ENCODE data around the gene DLG2.

The DLG2 gene

DNA sequence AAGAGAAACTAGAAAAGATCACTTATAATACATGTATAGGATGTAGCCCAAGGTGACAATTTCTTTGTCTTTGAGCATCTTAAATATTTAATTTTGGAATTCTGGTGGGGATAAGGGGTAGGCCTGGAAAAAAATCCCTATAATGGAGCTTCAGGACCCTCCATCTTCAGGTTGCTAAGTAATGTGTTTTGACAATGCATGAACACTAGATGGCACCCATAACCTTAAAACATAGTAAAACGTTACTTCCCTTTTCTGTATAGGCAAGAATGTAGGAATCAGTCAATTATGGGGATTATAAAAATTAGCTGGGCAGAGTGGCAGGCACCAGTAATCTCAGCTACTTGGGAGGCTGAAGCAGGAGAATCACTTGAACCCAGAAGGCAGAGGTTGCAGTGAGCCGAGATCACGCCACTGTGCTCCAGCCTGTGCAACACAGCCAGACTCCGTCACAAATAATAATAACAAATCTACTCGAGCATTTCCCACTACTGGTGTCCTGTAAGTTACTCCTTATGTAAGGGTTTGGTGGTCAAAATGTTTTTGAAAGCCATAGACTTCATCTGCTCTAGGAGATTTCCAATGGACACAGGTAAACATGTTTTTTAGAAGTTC is 1799.1 kb downstream of the DLG2 start:
- DNase-seq (ENCODE audit: low read depth in 4 of 4, low spot score in 1 of 4): no peak

- DNase-seq (ENCODE audit: low read depth in 4 of 4, low spot score in 1 of 4): no peak
These were observed 1799.6 kb downstream of the DLG2 start for GRCh38 chr11:83827520-83827919.

GRCh38 chr11:83826078-83826477 is 1801.1 kb downstream of the DLG2 start:
- no peak for DNase-seq (ENCODE audit: low read depth in 4 of 4, low spot score in 1 of 4)

DNA sequence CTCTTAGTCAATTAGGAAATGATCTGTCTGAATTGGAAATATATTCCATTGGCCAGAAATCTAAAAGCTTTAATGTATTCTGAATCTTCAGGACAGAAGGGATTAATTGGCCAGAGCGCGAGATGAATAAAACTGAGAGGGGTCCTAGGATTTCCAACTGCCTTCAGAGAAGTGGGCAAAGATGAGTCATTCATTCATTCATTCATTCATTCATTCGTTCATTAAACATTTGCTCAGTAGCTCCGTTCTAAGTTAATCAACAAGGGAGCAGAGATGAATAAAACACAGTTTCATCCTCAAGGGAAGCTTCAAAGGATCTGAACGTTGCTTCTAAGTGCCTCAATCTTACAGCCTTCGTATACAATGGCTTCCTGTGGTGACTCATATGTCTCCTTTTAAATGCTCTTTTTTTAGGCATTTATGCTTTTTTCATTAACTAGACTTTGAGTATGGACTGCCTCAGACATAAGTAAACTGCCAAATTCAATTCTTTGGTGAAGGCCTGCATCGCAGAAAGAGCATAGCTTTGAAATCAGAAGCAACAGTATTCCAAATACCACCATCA is 1803.6 kb downstream of the DLG2 start:
- DNase-seq (ENCODE audit: low read depth in 4 of 4, low spot score in 1 of 4): no peak

GRCh38 chr11:83819931-83820549 is 1807.1 kb downstream of the DLG2 start:
- DNase-seq (ENCODE audit: low read depth in 4 of 4, low spot score in 1 of 4): no peak

GRCh38 chr11:83818349-83818748 is 1808.8 kb downstream of the DLG2 start:
- no peak for DNase-seq (ENCODE audit: low read depth in 4 of 4, low spot score in 1 of 4)

DNA sequence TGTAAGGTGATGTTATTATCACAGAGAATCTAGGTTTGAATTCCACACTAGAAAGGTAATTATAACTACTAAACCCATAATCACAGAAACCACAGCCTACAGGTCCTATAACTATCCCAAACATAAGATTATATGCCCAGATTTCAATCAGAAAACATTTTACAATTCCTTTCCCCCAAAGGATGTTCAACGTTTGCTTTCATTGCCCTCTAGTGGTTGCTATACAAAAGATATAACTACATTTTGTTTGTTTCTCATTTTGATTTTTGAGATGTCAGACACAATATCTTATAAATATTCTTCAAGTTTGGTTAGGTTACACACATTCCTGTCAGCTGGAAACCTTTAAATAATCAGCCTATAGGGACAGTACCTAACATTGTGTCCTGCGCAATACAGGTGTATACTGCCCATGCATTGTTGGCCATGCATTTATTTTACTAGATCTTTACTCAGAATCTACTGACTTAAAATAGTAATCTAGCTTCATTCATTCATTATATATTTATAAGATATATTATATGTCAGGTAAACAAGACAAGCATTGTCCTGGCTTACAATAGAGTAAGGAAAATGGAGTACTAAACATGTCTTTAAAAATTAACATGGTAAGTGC is 1810.5 kb downstream of the DLG2 start:
- DNase-seq (ENCODE audit: low read depth in 4 of 4, low spot score in 1 of 4): no peak

- no peak for DNase-seq (ENCODE audit: low read depth in 4 of 4, low spot score in 1 of 4)
These were observed 1811.4 kb downstream of the DLG2 start for GRCh38 chr11:83815736-83816135.

DNA sequence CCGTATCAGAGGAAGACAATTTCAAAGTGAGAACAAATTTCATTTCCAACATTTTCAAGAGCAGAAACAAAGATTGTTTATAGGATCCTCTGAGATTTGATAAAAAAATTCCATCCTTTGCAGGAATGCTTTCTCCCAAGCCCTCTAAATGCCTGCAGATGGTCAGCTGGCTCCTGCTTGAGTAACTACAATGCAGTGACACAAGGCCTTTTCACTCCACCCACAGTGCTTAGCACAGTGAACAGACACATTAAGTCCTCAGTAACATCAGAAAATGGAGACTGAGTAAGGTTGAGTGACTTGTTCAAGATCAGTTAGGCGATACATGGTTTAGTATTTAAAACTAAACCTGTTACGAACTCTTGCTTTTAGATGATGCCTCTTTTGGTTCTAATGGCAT is 1813.8 kb downstream of the DLG2 start:
- DNase-seq (ENCODE audit: low read depth in 4 of 4, low spot score in 1 of 4): no peak

GRCh38 chr11:83809274-83809673 is 1817.9 kb downstream of the DLG2 start:
- DNase-seq (ENCODE audit: low read depth in 4 of 4, low spot score in 1 of 4): no peak

GRCh38 chr11:83801799-83802198 is 1825.3 kb downstream of the DLG2 start:
- DNase-seq (ENCODE audit: low read depth in 4 of 4, low spot score in 1 of 4): no peak

DNA sequence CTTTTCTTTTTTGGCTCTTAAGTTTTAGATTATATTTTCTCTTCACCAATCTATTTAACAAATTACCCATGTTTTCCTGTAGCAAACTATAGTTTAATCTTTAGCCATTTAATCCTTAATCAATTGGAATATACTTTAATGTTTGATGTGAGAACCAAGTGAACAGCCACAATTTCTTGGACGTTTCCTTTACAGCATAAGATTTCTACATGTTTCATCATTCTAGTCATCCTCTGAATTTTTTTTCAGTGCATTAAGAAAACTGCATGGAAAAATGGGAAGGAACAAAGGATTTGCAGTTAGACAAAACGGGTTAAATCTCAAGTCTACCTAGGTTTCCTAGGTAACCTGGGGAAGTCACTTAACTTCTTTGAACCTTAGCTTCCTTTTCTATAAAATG is 1833.8 kb downstream of the DLG2 start:
- DNase-seq (ENCODE audit: low read depth in 4 of 4, low spot score in 1 of 4): no peak

DNA sequence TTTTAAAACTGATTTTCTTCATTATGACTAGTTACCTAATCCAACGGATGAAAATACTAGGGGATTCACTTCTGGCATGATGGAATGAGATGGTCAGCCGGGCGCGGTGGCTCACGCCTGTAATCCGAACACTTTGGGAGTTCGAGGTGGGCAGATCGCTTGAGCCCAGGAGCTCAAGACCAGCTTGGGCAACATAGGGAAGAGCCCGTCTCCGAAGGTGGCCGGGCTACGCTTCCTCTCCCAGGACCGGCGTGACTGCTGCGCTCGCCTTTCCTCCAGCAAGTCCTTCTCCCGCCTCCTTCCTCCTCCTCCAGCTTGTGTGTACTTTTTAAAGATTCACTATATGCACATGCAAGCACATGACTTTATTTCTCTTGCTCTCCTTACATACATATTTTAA is 1835.6 kb downstream of the DLG2 start:
- DNase-seq (ENCODE audit: low read depth in 4 of 4, low spot score in 1 of 4): no peak

DNA sequence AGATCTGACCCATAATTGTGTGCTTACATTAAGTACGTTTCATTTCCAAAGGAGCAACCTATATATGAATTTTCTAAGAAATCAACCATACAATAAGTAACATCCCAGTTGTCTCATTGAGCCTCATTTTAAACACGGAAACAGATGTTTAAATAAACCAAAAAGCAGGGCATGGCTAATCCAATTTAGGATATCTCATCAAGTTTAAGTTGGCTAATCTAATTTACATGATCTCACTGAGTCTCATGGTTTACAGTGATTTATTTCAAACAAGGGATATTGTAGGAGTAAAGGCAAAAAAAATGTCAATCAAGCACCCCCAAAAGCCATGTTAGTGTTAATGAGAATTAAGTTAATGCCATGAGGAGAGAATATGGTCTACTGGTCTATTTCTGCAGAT is 1841.2 kb downstream of the DLG2 start:
- no peak for DNase-seq (ENCODE audit: low read depth in 4 of 4, low spot score in 1 of 4)

DNA sequence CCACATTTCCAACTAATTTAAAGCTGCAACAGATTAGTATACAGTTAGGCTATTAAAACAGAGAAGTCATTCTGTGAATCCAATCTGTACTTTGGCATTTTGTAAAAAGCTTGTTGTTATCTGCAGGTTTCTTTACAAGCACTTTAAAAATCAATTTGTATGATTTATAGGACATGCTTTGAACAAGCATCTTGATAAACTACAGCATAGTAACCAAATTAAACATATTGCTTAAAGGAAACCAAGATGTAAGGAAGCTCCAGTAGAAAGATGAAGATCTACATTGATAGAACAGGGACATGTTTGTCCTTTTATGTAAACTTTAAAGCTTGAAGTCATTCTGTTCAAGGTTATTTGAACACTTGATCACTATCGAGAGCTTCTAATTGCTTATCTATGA is 1842.7 kb downstream of the DLG2 start:
- DNase-seq (ENCODE audit: low read depth in 4 of 4, low spot score in 1 of 4): no peak

GRCh38 chr11:83782329-83782728 is 1844.8 kb downstream of the DLG2 start:
- DNase-seq (ENCODE audit: low read depth in 4 of 4, low spot score in 1 of 4): no peak

DNA sequence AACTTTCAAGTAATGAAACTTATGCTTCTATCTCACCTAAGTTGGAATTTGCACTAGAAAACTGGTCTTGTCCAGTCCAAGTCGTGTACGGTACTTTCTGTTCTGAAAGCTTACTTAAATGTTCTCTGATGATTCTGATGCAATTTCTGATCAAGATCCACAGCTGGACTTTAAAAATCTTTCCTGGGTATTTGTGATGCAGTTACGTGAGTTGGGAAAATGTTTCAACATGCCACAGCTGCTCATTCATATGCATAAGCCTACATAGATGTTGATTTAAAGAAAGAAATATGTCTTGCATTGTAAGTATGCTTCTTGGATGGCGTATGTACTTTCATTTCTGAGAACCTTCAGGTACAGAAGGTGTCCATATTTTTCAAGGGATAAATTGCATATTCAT is 1847.3 kb downstream of the DLG2 start:
- no peak for DNase-seq (ENCODE audit: low read depth in 4 of 4, low spot score in 1 of 4)

DNA sequence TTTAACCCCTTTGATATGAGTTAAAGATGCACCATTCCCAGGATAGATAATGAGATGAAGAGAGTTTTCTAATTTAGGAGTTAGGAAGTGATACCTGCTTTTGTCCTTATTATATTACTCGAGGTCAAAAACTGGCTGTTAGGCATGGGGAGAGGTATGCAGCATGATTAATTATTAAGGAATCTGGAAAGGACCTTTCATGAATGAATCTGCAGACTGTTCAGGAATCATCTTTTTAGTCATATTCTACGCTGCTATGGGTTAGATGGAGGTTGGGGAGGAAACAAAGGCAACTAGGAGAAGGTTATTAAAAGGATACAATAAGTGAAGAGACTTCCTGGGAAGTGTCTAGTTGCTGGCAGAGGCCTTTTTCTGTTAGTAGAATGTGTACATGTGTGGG is 1848.5 kb downstream of the DLG2 start:
- DNase-seq (ENCODE audit: low read depth in 4 of 4, low spot score in 1 of 4): no peak

GRCh38 chr11:83773950-83774880 is 1852.9 kb downstream of the DLG2 start:
- no peak for DNase-seq (ENCODE audit: low read depth in 4 of 4, low spot score in 1 of 4)

GRCh38 chr11:83768489-83768888 is 1858.7 kb downstream of the DLG2 start:
- no peak for DNase-seq (ENCODE audit: low read depth in 4 of 4, low spot score in 1 of 4)

DNA sequence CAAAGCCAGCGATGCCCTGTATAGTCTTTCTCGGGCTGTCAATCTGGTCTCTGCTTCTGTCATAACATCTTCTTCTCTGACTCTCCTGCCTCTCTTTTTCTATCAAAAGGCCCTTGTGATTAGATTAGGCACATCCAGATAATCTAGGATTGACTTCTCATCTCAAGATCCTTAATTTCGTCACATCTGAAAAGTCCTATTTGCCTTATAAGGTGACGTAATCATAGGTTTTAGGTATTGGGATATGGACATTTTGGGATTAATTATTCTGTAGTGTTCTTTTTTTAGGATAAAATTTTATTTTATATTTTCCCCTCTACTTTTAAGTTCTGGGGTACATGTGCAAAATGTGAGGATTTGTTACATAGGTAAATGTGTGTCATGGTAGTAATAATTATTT is 1860.2 kb downstream of the DLG2 start:
- no peak for DNase-seq (ENCODE audit: low read depth in 4 of 4, low spot score in 1 of 4)

All from stimulated activated CD4-positive, alpha-beta T cell treated with anti-CD3 and anti-CD28 coated beads, Interleukin-1b, Interleukin-23, amount 100 ng/mL, for 24 hours (primary cell).